Tibial nerve (tissue), 4 donors: Measurements from ENCODE around the gene TMEM223. TPM values are rescaled to one million over a fixed set of nuclear protein-coding genes. Genes with fewer than 3 reads are reported as not detected.
A peak's percentile ranks its signal among the peaks of the same experiment; 100 is the strongest.

Source experiments
- DNase-seq, 2 donors: peaks; one replicate each; pipeline ENCODE4 v3.0.0-alpha.2; 2019; ENCODE audit warnings: low spot score in 2 of 2
- H3K27ac ChIP-seq, 4 donors: fragments of 200-600 bp; sonication (generic) in 3 of 4; one replicate each; pipeline ENCODE4 v1.5.1; 2017 to 2019; ENCODE audit warnings: mild to moderate bottlenecking in 1 of 4
- H3K27me3 ChIP-seq, 2 donors: fragments of 200-600 bp; sonication (generic) in 1 of 2; one replicate each; pipeline versions ENCODE4 v1.5.1 to v1.6.0; 2017 to 2019
- H3K36me3 ChIP-seq, 3 donors: fragments of 200-600 bp; sonication (generic); one replicate each; pipeline ENCODE4 v1.5.1; 2018 to 2019
- H3K4me1 ChIP-seq, 4 donors: fragments of 200-600 bp; sonication (generic) in 3 of 4; one replicate each; pipeline ENCODE4 v1.5.1; 2017 to 2019
- H3K4me3 ChIP-seq, 4 donors: fragments of 200-600 bp; sonication (generic) in 3 of 4; one replicate each; pipeline ENCODE4 v1.5.1; 2017 to 2019; ENCODE audit warnings: mild to moderate bottlenecking in 1 of 4, moderate library complexity in 1 of 4
- H3K9me3 ChIP-seq, 4 donors: fragments of 200-600 bp; sonication (generic) in 3 of 4; one replicate each; pipeline ENCODE4 v1.5.1; 2017 to 2019
- CTCF ChIP-seq, 5 experiments: fragments of 200-600 bp in 3 of 5; fragments of 450-650 bp in 2 of 5; sonication (generic) in 3 of 5; IDR thresholded peaks; one replicate each; pipeline ENCODE4 v1.5.1; 2016 to 2019; ENCODE audit warnings: antibody characterized with exemption in 5 of 5, mild to moderate bottlenecking in 3 of 5, moderate library complexity in 2 of 5
- EP300 ChIP-seq, 2 donors: sonication (generic); formaldehyde crosslinking; IDR thresholded peaks; one replicate each; pipeline ENCODE4 v1.6.1; 2017; ENCODE audit warnings: antibody characterized with exemption in 2 of 2, mild to moderate bottlenecking in 1 of 2
- POLR2A ChIP-seq, 2 donors: fragments of 450-650 bp; IDR thresholded peaks; one replicate each; pipeline ENCODE4 v1.6.1; 2017; ENCODE audit warnings: antibody characterized with exemption in 2 of 2, mild to moderate bottlenecking in 2 of 2, moderate library complexity in 2 of 2
- WGBS, 2 donors: methylation state at CpG; one replicate each; pipeline ENCODE4 v1.1.5; 2018; 5-methylcytosine and 5-hydroxymethylcytosine counted together
- total RNA-seq, 4 donors: library from RNA; depleted of rRNA; stranded (reverse); fragments of >200 nt; gene quantifications; one replicate each; pipeline ENCODE4 v1.1.0, GENCODE V29; 2016

The TMEM223 gene
- total RNA-seq, 4 donors from 2014 or later, result 22.9 to 40.4 (median 31.3) TPM

GRCh38 chr11:62805961-62806441 is 14.2 kb upstream of the TMEM223 start:
- H3K27ac ChIP-seq, result peak overlapping the region; percentile 92 to 95 (median 94)
- 26 to 30% methylated on average over 12 of the region's 12 CpGs for WGBS, 2 donors

GRCh38 chr11:62805076-62805892 is 13.5 kb upstream of the TMEM223 start, which contains the start of gene NXF1:
TSS of gene NXF1 (minus strand) at chr11:62805440. CDS start at chr11:62805356, 84 bp downstream.
- Histone ChIP-seq H3K27me3 (no peaks in the 10 kb centered on the region), H3K9me3 (no peaks in the 10 kb centered on the region), H3K4me3 (peak within 1 kb of the TSS; percentile 61 to 98 (median 83)), H3K27ac (peak within 1 kb of the TSS; percentile 92 to 95 (median 94)), H3K4me1 (peaks cover 0 to 39% (median 16%) of the 10 kb centered on the region in 4 donors), H3K36me3 (peaks cover 0 to 45% (median 6%) of the 10 kb centered on the region in 3 donors)
- DNase-seq, result peak; percentile 94 to 95
- TF ChIP-seq CTCF (IDR thresholded peaks at IDR 0.05) (peak in 3 of 5 experiments; percentile 13 to 57 (median 47)), POLR2A (IDR thresholded peaks at IDR 0.05) (peak; percentile 98 to 100), EP300 (IDR thresholded peaks at IDR 0.05) (peak; percentile 98 to 100)
- WGBS, 2 donors, result 1 to 3% methylated on average over 19 to 26 of the region's 77 CpGs

More at GRCh38 chr11:62805961-62806441, 14.2 kb upstream of the TMEM223 start:
- Histone ChIP-seq H3K27me3 (no peaks in the 10 kb centered on the region), H3K36me3 (peaks cover 0 to 38% (median 6%) of the 10 kb centered on the region in 3 donors), H3K4me3 (peak overlapping the region; percentile 61 to 98 (median 83)), H3K9me3 (no peaks in the 10 kb centered on the region), H3K4me1 (peaks cover 0 to 39% (median 16%) of the 10 kb centered on the region in 4 donors)
- no peak for DNase-seq
- TF ChIP-seq CTCF (IDR thresholded peaks at IDR 0.05) (no peak), POLR2A (IDR thresholded peaks at IDR 0.05) (no peak), EP300 (IDR thresholded peaks at IDR 0.05) (no peak)

- TF ChIP-seq EP300 (IDR thresholded peaks at IDR 0.05), result peak in 1 of 2 donors; percentile 4
- no peak for TF ChIP-seq CTCF (IDR thresholded peaks at IDR 0.05)
- peak overlapping the region; percentile 61 to 98 (median 83) for H3K4me3 ChIP-seq
- 1 to 2% methylated on average over 13 to 14 of the region's 14 CpGs for WGBS, 2 donors
- peaks cover 0 to 39% (median 16%) of the 10 kb centered on the region in 4 donors for H3K4me1 ChIP-seq
- H3K36me3 ChIP-seq, result peaks cover 4 to 53% (median 6%) of the 10 kb centered on the region in 3 donors
- peak in 1 of 2 donors; percentile 25 for DNase-seq
- H3K27me3 ChIP-seq, result no peaks in the 10 kb centered on the region
- H3K27ac ChIP-seq, result peak overlapping the region; percentile 92 to 95 (median 94)
- no peaks in the 10 kb centered on the region for H3K9me3 ChIP-seq
Measured at GRCh38 chr11:62804310-62805075, 12.7 kb upstream of the TMEM223 start.

- Histone ChIP-seq H3K36me3 (peaks cover 10 to 75% (median 31%) of the 10 kb centered on the region in 3 donors), H3K4me3 (no peak overlapping the region), H3K4me1 (peaks cover 0 to 29% (median 14%) of the 10 kb centered on the region in 4 donors), H3K27me3 (no peaks in the 10 kb centered on the region), H3K27ac (no peak overlapping the region), H3K9me3 (no peaks in the 10 kb centered on the region)
- 86 to 89% methylated on average over 4 of the region's 4 CpGs for WGBS, 2 donors
- DNase-seq, result no peak
- TF ChIP-seq POLR2A (IDR thresholded peaks at IDR 0.05) (no peak), EP300 (IDR thresholded peaks at IDR 0.05) (no peak), CTCF (IDR thresholded peaks at IDR 0.05) (no peak)
Measured at GRCh38 chr11:62801071-62801470, 9.3 kb upstream of the TMEM223 start.
